ENCODE data around the gene IGF2R.
A peak's percentile ranks its signal among the peaks of the same experiment; 100 is the strongest.
"Not testable (repeated sequence)": the region's sequence is repeated elsewhere in the genome, so short reads cannot be mapped to it uniquely, and the experiment has no call there.

IGF2R gene

GRCh38 chr6:159952289-159953005 lies 16.4 kb upstream of the IGF2R start:
- DNase-seq = no peak

DNA sequence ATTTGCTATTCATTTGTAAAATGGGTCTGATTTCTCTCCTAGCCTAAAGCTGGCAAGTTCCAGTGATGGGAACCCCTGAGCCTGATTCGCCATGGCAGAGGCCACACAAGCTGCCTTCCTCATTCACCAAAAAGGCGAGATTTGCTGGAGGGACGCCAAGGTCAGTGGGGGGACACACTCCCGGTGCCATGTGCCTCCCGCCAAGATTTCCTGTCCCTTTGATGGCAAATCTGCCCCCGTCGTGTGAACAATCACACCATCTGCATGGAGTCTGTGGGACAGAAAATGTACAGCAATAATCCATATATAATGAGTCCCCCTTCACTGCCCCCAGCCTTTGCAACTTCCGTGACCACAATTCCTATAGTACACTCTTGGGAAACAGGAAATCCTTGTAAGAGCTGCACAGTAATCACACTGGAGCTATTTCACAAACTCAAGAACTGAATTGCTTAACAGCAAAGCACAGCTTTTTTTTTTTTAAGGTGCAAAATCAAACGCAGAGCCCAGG lies 15.7 kb upstream of the IGF2R start:
- no peak for DNase-seq

- no peak for DNase-seq
These were observed 12.9 kb upstream of the IGF2R start for GRCh38 chr6:159955945-159956361.

DNA sequence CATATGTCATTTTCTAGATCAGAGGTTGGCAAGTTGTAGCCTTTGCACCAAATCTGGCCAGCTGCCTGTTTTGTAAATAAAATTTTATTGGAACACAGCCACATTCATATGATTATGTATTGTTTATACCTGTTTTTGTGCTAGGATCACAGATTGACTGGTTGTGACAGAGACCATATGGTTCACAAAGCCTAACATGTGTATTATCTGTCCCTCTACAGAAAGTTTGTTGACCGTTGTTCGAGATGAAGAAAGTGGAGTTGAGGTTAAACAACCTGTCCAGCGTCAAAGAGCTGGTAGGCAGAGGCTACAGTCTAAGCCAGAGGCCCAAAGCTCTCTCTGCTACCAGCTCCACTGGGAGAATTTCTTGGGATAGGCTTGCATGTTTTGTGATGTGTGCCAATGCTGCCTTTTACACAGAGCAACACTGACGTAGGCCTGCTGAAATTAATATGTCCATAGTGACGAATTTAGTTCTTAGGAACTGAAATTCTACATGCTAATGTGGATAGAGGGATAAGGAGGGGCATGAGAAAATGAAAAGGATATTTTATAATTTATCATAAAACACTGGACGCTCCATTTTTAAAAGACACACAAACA lies 11.7 kb upstream of the IGF2R start:
- DNase-seq = no peak

- no peak for DNase-seq
These were observed 9.5 kb upstream of the IGF2R start for GRCh38 chr6:159959165-159959975.

GRCh38 chr6:159959976-159960384 lies 8.9 kb upstream of the IGF2R start:
- DNase-seq = no peak

DNA sequence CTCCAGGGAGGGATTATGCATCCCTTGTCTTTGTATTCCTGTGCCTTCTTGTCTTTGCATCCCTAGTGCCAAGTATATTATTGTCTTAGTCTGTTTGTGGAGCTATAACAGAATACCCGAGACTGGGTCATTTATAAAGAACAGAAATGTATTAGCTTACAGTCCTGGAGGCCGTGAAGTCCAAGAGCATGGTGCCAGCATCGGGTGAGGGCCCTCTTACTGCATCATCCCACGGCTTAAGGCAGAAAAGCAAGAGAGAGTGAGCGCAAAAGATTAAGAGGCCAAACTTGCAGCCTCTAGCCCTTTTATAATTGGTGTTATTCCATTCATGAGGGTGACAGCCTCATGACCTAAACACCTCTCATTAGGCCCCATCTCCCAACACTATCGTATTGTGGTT lies 8.4 kb upstream of the IGF2R start:
- no peak for DNase-seq

GRCh38 chr6:159961528-159961927 lies 7.4 kb upstream of the IGF2R start:
- DNase-seq = no peak

- no peak for DNase-seq
These were observed 5.8 kb upstream of the IGF2R start for GRCh38 chr6:159963111-159963510.

GRCh38 chr6:159964046-159964445 lies 4.8 kb upstream of the IGF2R start:
- DNase-seq = no peak

DNA sequence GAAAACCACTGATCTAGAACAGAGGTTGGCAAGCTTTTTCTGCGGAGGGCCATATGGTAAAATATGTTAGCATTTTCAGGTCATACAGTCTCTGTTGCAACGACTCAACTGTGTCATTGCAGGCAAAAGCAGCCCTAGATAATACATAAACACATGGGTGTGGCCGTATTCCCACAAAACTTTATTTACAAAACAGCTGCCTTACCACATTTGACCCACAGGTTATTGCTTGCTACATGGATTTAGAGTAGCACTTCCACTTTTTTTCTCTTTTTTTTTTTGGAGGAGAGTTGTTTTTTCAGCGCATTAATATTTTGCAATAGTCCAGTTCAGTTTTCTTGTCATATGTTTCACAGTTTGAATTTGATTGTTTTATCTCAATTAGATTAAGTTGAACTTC lies 2.5 kb upstream of the IGF2R start:
- DNase-seq = no peak

GRCh38 chr6:159966981-159967380 lies 1.9 kb upstream of the IGF2R start:
- DNase-seq = no peak

DNA sequence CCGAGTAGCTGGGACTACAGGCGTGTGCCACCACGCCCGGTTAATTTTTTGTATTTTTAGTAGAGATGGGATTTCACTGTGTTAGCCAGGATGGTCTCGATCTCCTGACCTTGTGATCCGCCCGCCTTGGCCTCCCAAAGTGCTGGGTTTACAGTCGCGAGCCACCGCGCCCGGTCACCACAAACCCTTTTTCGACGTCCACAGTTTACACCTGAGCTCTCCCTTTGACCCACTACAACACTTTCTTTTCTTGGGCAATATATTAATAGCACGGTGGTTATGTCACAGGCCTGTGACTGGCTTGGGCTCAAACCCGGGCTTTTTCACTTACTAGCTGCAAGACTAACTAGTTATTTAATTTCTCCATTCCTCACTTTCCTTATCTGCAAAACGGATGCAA lies 1.3 kb upstream of the IGF2R start:
- DNase-seq = not testable (repeated sequence)

GRCh38 chr6:159969204-159969912 lies 476 bp downstream of the IGF2R start:
- DNase-seq = peak; percentile 44

GRCh38 chr6:159969921-159970320 lies 1.0 kb downstream of the IGF2R start:
- DNase-seq = peak; percentile 46

- no peak for DNase-seq
These were observed 1.8 kb downstream of the IGF2R start for GRCh38 chr6:159970659-159971063.

DNA sequence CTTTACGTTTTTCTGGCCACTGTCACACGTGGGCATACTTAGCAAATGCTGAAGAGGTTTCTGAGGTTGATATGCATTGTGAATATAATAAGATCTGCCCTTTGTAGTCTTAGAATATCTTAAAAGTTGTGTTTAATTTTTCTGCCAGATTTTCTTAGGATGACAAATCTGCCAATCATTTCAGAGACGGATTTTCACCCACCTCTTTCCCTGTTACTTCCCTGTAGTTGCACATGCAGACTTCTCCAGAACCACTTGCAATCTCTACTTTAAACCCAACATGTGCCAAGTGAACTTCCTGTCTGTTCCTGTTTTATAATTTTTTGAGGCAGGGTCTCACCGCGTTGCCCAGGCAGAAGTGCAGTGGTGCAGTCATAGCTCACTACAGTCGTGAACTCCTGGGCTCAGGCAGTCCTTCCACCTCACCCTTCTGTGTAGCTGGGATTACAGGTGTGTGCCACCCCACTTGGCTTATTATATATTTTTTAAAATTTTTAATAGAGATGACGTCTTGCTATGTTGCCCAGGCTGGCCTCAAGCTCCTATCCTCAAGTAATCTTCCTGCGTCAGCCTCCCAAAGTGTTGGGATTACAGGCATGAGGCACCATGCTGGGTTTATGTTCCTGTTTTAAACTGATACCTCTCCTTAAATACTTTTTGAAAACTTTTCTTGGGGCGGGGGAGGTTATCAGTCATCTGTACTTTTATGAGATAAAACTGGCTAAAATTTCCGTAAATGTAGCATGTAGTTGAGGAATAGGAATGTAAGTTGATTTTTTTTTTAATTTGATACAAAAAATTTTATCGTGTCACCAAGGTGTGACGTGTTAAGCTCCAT lies 2.7 kb downstream of the IGF2R start:
- no peak for DNase-seq

GRCh38 chr6:159972506-159973268 lies 3.8 kb downstream of the IGF2R start:
- DNase-seq = no peak

- DNase-seq = no peak
These were observed 4.5 kb downstream of the IGF2R start for GRCh38 chr6:159973406-159973805.

DNA sequence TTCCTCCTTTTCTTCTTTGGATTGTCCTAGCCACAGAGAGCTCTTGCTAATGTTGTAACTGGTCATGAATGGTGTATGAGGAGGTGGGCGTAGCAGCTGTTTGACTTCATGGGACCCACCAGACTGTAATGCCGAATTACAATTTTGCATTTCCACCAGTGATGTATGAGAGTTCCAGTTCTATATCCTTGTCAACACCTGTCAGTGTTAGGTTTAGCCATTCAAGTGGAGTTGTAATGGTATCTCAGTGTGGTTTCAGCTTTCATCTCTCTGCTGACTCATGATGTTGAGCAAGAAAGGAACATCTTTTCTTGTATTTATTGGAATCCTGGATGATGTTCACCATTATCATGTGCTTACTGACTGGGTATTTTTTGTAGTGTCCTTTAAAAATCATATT lies 5.1 kb downstream of the IGF2R start:
- no peak for DNase-seq

DNA sequence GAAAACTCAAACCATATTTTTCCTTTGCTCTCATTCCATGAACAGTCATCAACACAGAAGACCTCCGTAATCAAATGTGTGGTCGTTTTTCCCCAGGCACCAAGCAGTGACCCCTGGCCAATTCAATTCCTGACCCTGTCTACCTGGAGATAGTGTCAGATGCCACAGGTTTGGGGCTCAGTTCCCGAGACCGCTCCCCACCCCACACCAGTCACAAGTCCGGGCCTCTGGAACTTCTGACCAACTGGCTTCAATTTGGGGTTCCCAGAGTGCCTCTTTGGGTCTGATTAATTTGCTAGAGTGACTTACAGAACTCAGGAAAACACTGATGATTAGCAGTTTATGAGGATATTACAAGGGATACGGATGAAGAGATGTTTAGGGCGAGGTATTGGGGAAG lies 6.0 kb downstream of the IGF2R start:
- DNase-seq = no peak

Measured in stimulated activated CD4-positive, alpha-beta T cell treated with anti-CD3 and anti-CD28 coated beads, Interleukin-15, amount 100 ng/mL, for 24 hours (primary cell).